Glutamatergic neuron (in vitro differentiated cells): ENCODE results near the gene TVP23A. TPM values are rescaled to one million over a fixed set of nuclear protein-coding genes. Genes with fewer than 3 reads are reported as not detected.
"Not testable (repeated sequence)": the region's sequence is repeated elsewhere in the genome, so short reads cannot be mapped to it uniquely, and the experiment has no call there.

Experiments used
- DNase-seq: peaks from one replicate; pipeline ENCODE4 v3.0.0; 2022
- H3K27ac Mint-ChIP-seq: one replicate; pipeline ENCODE4 v1.8.0; 2020; ENCODE audit warnings: mild to moderate bottlenecking, mixed read lengths, inconsistent platforms; ENCODE audit not compliant: unreplicated experiment
- H3K27me3 Mint-ChIP-seq: one replicate; pipeline ENCODE4 v1.8.0; 2020; ENCODE audit warnings: mild to moderate bottlenecking, moderate library complexity, mixed read lengths, inconsistent platforms; ENCODE audit not compliant: unreplicated experiment
- H3K36me3 Mint-ChIP-seq: one replicate; pipeline ENCODE4 v1.8.0; 2020; ENCODE audit warnings: mild to moderate bottlenecking, mixed read lengths, inconsistent platforms; ENCODE audit not compliant: unreplicated experiment
- H3K4me1 Mint-ChIP-seq: one replicate; pipeline ENCODE4 v1.8.0; 2020; ENCODE audit warnings: mild to moderate bottlenecking, low read depth, mixed read lengths, inconsistent platforms; ENCODE audit not compliant: unreplicated experiment
- H3K4me3 Mint-ChIP-seq: one replicate; pipeline ENCODE4 v1.8.0; 2020; ENCODE audit warnings: mild to moderate bottlenecking, mixed read lengths, inconsistent platforms; ENCODE audit not compliant: unreplicated experiment
- H3K9me3 Mint-ChIP-seq: one replicate; pipeline ENCODE4 v1.8.0; 2020; ENCODE audit warnings: mild to moderate bottlenecking, moderate library complexity, mixed read lengths, inconsistent platforms; ENCODE audit not compliant: unreplicated experiment
- total RNA-seq: library from RNA; stranded (reverse); fragmentation: NEBNext Ultra II Directional; extraction: Animal tissue kit (Norgen Biotek cat#: 25700); gene quantifications from one replicate; pipeline ENCODE4 v1.2.1, GENCODE V29; 2021; ENCODE audit not compliant: unreplicated experiment
- TF ChIP-seq, protein P1 (sequence below): fragments of 200-600 bp; sonication (generic); IDR thresholded peaks from one replicate; pipeline ENCODE4 v1.5.0; 2021; ENCODE audit not compliant: partially characterized antibody, unreplicated experiment

TVP23A gene
- total RNA-seq, 1 donor from 2014 or later, result 8.4 TPM

DNA sequence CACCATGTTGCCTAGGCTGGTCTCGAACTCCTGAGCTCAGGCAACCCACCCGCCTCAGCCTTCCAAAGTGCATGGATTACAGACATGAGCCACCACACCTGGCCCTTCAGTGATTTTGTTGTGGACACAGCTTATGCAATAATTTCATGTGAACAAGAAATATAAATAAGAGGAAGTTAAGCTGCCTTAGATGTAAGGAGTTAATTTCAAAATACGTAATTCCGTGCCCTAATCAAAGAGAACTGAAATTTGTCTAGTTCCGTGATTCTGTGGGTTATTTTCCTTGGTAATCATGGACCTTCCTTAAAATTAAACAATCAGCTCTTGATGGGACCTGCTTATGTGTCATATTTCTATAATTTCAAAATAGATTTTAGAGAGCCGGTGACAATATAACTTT lies 11.9 kb downstream of the TVP23A start:
- Mint-ChIP-seq H3K36me3 (peaks cover 5% of the 10 kb centered on the region), H3K4me1 (no peaks in the 10 kb centered on the region), H3K27me3 (peaks cover 2% of the 10 kb centered on the region), H3K4me3 (no peak overlapping the region), H3K9me3 (no peaks in the 10 kb centered on the region), H3K27ac (no peak overlapping the region)
- DNase-seq, result no peak
- TF ChIP-seq, protein P1, sequence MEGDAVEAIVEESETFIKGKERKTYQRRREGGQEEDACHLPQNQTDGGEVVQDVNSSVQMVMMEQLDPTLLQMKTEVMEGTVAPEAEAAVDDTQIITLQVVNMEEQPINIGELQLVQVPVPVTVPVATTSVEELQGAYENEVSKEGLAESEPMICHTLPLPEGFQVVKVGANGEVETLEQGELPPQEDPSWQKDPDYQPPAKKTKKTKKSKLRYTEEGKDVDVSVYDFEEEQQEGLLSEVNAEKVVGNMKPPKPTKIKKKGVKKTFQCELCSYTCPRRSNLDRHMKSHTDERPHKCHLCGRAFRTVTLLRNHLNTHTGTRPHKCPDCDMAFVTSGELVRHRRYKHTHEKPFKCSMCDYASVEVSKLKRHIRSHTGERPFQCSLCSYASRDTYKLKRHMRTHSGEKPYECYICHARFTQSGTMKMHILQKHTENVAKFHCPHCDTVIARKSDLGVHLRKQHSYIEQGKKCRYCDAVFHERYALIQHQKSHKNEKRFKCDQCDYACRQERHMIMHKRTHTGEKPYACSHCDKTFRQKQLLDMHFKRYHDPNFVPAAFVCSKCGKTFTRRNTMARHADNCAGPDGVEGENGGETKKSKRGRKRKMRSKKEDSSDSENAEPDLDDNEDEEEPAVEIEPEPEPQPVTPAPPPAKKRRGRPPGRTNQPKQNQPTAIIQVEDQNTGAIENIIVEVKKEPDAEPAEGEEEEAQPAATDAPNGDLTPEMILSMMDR, result no peak

DNA sequence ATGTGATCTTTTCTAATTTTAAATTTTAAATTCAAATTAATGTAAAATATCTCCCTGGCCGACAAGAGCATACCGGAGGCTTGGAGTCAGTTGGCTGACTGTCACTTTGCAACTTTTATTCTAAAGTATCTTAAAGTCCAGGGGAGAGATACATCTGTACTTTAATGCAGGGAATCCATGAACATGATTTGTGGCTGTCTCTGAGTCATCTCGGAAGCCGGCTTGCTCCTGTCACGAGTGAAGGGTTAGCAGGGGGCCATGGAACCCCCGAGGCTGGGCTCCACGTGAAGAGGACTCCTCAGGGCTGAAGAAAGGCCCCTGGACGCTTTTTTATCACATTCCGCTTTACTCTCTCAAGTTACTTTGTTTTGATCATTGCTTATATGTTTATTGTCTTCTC lies 13.3 kb downstream of the TVP23A start:
- TF ChIP-seq, protein P1, result no peak
- H3K4me3 Mint-ChIP-seq, result no peak overlapping the region
- H3K27me3 Mint-ChIP-seq, result peaks cover 2% of the 10 kb centered on the region
- no peak overlapping the region for H3K27ac Mint-ChIP-seq
- no peaks in the 10 kb centered on the region for H3K4me1 Mint-ChIP-seq
- no peak for DNase-seq
- H3K9me3 Mint-ChIP-seq, result no peaks in the 10 kb centered on the region
- H3K36me3 Mint-ChIP-seq, result peaks cover 5% of the 10 kb centered on the region

DNA sequence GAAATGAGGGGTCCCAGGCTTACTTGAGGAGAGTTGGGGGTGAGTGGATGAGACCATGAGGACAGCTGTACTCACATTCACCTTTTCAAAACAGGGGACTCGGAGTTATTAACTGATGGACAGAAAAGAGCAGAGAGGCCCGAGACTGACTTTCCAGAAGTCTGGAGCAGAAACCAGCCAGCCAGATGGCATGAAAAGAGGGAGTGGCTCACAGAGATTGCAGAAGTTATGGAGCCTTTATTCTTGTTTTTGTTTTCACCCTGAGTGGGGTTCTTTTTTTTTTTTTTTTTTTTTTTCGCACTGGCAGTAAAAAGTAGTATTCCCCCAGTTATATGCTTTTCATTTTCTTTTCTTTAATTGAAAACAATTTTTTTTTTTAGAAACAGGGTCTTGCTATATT lies 18.9 kb downstream of the TVP23A start:
- TF ChIP-seq, protein P1, result no peak
- DNase-seq, result no peak
- Mint-ChIP-seq H3K4me1 (no peaks in the 10 kb centered on the region), H3K36me3 (peaks cover 5% of the 10 kb centered on the region), H3K27ac (no peak overlapping the region), H3K9me3 (peaks cover 2% of the 10 kb centered on the region), H3K4me3 (no peak overlapping the region), H3K27me3 (no peaks in the 10 kb centered on the region)

DNA sequence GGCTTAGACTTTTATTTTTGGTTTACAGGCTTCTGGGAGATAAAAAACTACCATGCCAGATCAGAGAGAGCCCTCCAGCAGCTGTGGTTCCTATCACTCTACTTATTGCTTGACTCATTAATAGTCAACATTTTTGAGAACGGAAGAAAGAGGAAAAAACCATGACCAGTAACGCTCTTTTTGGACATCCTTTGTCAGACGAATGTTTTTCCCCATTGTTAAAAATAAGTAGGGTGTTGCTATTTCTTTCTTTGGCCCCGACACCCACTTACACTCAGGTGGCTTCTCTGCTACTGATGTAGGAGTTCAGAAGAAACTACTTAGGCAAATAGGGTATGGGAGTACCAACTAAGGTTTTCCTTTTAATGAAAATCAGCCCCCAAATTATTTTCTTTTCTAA lies 27.5 kb downstream of the TVP23A start:
- Mint-ChIP-seq H3K27me3 (peaks cover 4% of the 10 kb centered on the region), H3K36me3 (peaks cover 9% of the 10 kb centered on the region), H3K4me3 (no peak overlapping the region), H3K4me1 (no peaks in the 10 kb centered on the region), H3K9me3 (no peaks in the 10 kb centered on the region), H3K27ac (no peak overlapping the region)
- TF ChIP-seq, protein P1, result no peak
- no peak for DNase-seq

DNA sequence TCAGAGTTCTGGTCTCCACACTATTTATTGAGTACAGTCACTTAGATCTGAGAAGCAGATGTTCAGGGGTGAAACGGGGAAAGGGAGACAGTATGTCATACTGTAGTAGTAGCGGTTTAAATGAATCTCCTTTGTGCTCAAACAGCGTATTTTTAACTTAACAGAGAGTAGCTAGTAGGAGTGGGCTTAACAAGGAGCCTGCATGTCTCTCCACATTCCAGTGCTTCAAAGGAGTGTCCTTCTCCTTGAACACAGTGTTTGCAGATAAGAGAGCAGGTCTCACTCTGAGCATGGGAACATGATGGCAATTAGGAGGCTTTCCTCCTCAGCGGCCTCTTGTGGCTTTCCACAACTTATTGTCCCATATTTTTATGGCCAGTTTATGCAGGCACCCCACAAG lies 30.0 kb downstream of the TVP23A start:
- DNase-seq, H3K4me1 Mint-ChIP-seq, H3K36me3 Mint-ChIP-seq, H3K9me3 Mint-ChIP-seq, H3K27ac Mint-ChIP-seq, H3K27me3 Mint-ChIP-seq, H3K4me3 Mint-ChIP-seq: not testable (repeated sequence)

DNA sequence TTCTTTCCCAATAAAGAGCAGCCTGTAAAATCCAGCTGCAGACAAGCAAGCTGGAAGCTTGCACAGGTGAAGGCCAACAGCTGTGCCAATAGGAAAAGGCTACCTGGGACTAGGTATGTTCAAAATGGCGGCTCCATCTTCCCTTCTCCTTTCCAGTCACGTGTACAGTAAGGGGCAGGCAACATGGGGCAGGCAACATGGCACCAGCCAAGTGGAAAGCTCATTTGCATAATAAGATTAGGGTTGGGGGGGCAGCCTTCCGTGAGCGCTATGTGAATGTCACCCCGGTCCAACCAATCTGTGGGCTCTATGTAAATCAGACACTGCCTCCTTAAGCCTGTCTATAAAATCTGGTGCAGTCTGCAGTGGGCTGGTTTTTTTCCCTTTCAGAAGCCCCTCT lies 31.3 kb downstream of the TVP23A start:
- TF ChIP-seq, protein P1, result no peak
- DNase-seq, result no peak
- Mint-ChIP-seq H3K4me3 (no peak overlapping the region), H3K36me3 (peaks cover 6% of the 10 kb centered on the region), H3K27me3 (no peaks in the 10 kb centered on the region), H3K9me3 (no peaks in the 10 kb centered on the region), H3K27ac (no peak overlapping the region), H3K4me1 (no peaks in the 10 kb centered on the region)
